Fibroblast of skin of scalp (primary cell): ENCODE data around the gene L3MBTL4.
"Not testable (repeated sequence)": the region's sequence is repeated elsewhere in the genome, so short reads cannot be mapped to it uniquely, and the experiment has no call there.

Experiments
- DNase-seq: peaks from one replicate; pipeline ENCODE4 v3.0.0-alpha.2; 2013

Gene L3MBTL4

GRCh38 chr18:6406075-6406909 is 8.4 kb downstream of the L3MBTL4 start:
- DNase-seq: peak; percentile 61

- DNase-seq: peak; percentile 78
These were observed 9.3 kb downstream of the L3MBTL4 start for GRCh38 chr18:6405237-6406074.

- DNase-seq: no peak
These were observed 9.9 kb downstream of the L3MBTL4 start for GRCh38 chr18:6404834-6405233.

- no peak for DNase-seq
These were observed 13.0 kb downstream of the L3MBTL4 start for GRCh38 chr18:6401687-6402086.

GRCh38 chr18:6399776-6400175 is 14.9 kb downstream of the L3MBTL4 start:
- DNase-seq: no peak

- no peak for DNase-seq
These were observed 16.7 kb downstream of the L3MBTL4 start for GRCh38 chr18:6397931-6398566.

GRCh38 chr18:6396847-6397246 is 17.9 kb downstream of the L3MBTL4 start:
- DNase-seq: no peak

- no peak for DNase-seq
These were observed 18.4 kb downstream of the L3MBTL4 start for GRCh38 chr18:6396276-6396675.

- no peak for DNase-seq
These were observed 25.7 kb downstream of the L3MBTL4 start for GRCh38 chr18:6389005-6389404.

- DNase-seq: no peak
These were observed 31.7 kb downstream of the L3MBTL4 start for GRCh38 chr18:6382963-6383362.

- DNase-seq: not testable (repeated sequence)
These were observed 37.2 kb downstream of the L3MBTL4 start for GRCh38 chr18:6377473-6377872.

GRCh38 chr18:6376433-6377229 is 38.1 kb downstream of the L3MBTL4 start:
- DNase-seq: no peak

- DNase-seq: no peak
These were observed 39.7 kb downstream of the L3MBTL4 start for GRCh38 chr18:6374935-6375529.

- no peak for DNase-seq
These were observed 40.4 kb downstream of the L3MBTL4 start for GRCh38 chr18:6374340-6374739.

- DNase-seq: no peak
These were observed 41.5 kb downstream of the L3MBTL4 start for GRCh38 chr18:6373187-6373586.

- no peak for DNase-seq
These were observed 43.6 kb downstream of the L3MBTL4 start for GRCh38 chr18:6370886-6371635.

- no peak for DNase-seq
These were observed 44.3 kb downstream of the L3MBTL4 start for GRCh38 chr18:6370410-6370809.

GRCh38 chr18:6368017-6368416 is 46.7 kb downstream of the L3MBTL4 start:
- no peak for DNase-seq

- no peak for DNase-seq
These were observed 47.5 kb downstream of the L3MBTL4 start for GRCh38 chr18:6367208-6367607.

- no peak for DNase-seq
These were observed 47.9 kb downstream of the L3MBTL4 start for GRCh38 chr18:6366776-6367175.

GRCh38 chr18:6365385-6365784 is 49.3 kb downstream of the L3MBTL4 start:
- DNase-seq: no peak
